ENCODE data around the gene PANK4.

GRCh38 chr1:2498648-2499047 is 27.7 kb downstream of the PANK4 start:
- TF ChIP-seq CTCF (IDR thresholded peaks at IDR 0.05) = no peak
- TF ChIP-seq POLR2A (IDR thresholded peaks at IDR 0.05) = no peak

All from thyroid gland (tissue), 4 donors.